ENCODE results near the gene ARHGEF4.
A peak's percentile ranks its signal among the peaks of the same experiment; 100 is the strongest.

ARHGEF4 gene

DNA sequence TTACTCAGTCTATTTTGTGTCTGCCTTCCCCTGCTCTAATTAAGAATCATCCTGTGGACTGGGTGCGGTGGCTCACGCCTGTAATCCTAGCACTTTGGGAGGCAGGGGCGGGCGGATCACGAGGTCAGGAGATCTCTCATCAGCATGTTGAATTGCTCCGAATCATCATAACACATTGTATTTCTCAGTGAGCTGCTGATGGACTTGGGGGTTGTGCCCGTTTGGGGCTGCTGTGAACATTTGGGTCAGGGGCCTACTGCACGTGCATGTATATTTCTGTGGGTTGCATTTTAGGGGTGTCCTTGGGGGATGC lies 84.4 kb downstream of the ARHGEF4 start:
- no peak for DNase-seq

DNA sequence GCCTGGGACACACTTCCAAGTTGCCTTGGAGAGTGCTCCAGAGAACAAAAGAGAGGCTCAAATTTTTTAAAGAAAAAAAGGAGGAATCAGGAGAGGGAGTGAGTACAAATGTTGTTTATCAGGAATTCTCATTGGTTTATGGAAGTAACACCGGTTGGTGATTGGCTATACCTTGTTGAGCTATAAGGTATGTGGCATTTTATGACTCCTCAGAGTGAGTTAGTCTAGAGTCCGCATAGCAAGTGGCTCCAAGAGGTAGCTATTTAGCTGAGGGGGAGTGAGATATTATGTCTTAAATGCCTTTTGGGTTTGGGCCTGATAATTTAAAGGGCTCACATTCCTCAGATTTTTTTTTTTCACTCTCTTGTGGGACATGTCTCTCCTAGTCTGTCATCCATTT lies 85.7 kb downstream of the ARHGEF4 start:
- no peak for DNase-seq

DNA sequence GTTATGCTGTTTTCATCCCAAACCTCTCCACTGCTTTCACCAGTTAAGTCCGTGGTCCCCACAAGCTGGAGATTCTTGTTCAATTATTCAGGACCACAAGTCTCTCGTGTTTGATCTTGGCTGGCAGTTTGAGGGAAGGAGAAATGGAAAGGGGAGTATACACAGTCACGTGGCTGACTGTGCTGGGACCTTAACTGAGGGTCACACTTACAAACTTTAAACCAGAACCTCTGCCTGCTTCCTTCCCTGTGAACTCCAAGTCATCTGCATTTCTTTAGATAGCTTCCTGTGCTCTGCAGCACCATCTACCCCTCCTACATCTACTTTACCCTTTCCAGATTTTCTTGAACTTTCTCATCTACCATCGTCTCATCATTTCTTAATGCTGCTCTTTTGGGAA lies 91.7 kb downstream of the ARHGEF4 start:
- no peak for DNase-seq

- DNase-seq = no peak
These were observed 94.3 kb downstream of the ARHGEF4 start for GRCh38 chr2:130930740-130931659.

DNA sequence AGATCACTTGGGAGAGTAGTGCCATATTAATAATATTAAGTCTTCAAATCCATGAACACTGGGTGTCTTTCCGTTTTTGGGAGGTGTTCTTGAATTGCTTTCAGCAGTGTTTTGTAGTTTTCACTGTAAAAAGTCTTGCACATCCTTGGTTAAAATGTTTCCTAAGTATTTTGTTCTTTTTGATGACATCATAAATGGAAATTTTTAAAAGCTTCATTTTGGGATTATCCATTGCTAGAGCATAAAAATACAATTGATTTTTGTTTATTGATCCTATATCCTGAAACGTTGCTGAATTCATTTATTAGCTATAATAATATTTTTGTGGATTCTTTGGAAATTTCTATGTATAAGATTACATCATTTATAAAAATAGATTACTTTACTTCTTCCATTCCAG lies 96.8 kb downstream of the ARHGEF4 start:
- no peak for DNase-seq

DNA sequence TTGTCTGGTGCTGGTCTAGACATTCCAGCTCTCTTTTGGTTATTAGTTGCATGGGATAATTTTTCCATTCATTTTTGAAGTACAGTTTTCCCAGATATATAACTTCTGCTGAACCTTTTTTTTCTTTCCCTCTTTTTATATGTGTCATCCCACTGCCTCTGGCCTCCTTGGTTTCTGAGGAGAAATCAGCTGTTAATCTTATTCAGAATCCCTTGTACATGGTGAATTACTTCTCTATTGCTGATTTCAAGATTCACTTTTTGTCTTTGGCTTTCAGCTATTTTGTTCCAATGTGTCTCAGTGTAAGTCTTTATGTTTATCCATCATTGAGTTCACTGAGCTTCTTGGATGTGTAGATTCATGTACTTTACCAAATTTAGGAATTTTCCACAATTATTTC lies 99.7 kb downstream of the ARHGEF4 start:
- DNase-seq = no peak

DNA sequence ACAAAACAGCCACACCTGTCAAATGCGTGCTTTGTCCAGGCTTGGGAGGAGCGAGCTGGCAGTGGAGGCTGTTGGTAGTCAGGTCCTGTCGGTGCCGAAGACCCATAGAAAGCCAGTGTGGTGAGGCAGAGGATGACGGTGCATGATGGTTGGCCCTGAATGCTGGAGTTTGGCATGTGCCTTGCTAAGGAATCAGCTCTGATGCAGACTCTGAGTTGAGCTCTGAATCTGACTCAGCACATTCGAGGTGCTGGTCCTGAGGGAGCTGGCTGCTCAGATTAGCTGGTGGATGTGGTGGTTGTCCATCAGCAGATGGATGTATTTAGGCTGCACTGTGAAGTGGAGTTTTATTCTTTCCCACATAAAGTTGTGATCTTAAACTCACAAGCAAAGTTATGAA lies 111.3 kb downstream of the ARHGEF4 start:
- no peak for DNase-seq

DNA sequence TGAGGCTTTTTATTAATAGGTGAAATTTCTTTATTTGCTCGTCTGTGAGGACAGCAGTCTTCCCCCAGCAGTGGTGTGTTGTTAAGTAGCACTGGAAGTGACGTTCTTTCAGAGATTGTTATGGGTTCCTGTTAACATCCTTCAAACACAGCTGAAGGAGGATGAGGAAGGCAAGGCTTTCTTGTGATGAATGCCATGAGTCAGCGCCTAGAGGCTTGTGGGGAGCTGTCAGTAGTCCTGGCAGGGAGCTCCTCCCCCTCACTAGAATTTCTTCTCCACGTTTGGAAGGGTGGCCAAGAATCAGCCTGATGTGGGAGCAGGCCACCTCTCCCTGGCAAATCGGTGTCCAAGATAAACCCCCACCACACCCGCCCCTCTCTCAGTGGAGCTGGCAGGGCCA lies 113.2 kb downstream of the ARHGEF4 start:
- no peak for DNase-seq

GRCh38 chr2:130951018-130951417 lies 114.3 kb downstream of the ARHGEF4 start:
- DNase-seq = no peak

GRCh38 chr2:130954873-130955272 lies 118.2 kb downstream of the ARHGEF4 start:
- DNase-seq = no peak

- DNase-seq = no peak
These were observed 121.2 kb downstream of the ARHGEF4 start for GRCh38 chr2:130957915-130958314.

DNA sequence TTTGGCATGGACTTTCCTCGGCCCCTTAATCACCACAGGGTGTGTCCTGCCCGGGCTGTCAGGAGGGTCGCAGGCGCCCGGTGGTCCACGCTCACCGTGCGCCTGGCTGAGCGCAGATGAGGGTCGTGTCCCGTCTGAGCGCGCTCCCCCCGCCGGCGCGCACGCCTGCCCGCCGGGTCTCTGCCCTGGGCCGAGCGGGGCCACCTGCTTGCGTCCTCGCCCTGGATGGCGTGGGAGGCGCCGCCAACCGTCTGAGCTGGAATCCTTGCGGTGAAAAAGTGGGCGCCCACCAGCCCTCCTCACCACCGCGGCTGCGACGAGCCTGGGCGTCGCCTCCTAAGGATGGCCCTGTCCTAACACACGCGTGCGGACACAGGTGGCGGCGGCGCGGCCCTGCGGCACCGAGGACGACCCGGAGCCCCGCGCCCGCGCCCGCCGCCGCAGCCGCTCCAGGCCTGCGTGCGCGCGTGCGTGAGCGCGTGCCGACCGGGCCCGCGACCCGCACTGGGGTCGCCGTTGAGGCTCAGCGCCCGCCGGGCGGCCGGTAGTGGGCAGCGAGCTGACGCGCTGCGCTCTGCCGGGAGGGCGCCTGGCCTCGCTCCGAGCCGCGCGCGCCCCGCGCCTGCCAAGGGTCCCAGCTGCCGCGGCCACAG lies 126.6 kb downstream of the ARHGEF4 start:
- DNase-seq = no peak

- DNase-seq = peak; percentile 38
These were observed 127.4 kb downstream of the ARHGEF4 start for GRCh38 chr2:130963849-130964793.

DNA sequence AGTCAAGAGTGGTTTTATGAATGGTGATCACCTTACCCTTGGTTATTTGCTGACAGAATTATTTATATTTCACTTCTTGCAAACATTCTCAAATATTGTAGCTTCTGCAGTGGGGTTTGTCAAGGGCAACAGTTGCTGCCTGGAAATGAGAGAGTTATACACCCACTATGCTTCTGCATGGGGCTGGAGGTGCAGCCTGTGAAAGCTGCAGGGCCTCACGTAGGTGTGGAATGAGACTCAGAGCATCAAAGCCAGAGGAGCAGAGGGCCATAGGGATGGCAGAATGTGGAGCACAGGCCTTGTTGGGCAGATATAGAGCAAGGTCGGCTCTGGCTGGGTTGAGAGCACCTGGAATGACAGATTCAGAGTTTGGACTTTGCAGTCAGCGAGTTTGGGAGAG lies 128.2 kb downstream of the ARHGEF4 start:
- no peak for DNase-seq

DNA sequence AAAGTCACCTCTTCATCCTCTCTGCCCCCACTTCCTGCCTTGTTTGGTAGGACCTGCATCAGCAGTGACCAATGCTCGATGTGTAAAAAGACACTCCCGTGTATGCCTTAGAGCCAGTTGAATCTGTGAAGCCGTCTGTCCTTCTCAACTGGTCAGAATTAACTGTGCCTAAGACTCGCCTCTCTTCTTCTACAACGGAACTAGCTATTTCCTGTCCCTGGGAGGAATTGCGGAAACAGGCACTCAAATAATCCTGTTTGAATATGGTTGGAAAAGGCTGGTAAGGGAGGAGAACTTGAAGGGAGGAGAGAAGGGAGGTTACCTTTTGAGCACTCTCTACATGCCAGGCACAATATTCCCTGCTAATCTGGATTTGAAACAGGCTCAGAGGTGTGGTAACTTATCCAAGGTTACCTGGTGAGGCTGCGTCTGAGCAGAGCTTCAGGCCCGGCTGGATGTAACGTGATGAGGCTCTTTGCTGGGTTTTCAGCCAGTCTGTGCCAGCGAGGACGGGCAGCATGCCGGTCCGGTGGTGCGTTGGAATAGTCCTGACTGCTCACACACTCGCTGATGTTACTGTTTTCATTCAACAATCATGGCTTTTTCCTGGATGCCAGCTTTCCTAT lies 129.5 kb downstream of the ARHGEF4 start:
- no peak for DNase-seq

DNA sequence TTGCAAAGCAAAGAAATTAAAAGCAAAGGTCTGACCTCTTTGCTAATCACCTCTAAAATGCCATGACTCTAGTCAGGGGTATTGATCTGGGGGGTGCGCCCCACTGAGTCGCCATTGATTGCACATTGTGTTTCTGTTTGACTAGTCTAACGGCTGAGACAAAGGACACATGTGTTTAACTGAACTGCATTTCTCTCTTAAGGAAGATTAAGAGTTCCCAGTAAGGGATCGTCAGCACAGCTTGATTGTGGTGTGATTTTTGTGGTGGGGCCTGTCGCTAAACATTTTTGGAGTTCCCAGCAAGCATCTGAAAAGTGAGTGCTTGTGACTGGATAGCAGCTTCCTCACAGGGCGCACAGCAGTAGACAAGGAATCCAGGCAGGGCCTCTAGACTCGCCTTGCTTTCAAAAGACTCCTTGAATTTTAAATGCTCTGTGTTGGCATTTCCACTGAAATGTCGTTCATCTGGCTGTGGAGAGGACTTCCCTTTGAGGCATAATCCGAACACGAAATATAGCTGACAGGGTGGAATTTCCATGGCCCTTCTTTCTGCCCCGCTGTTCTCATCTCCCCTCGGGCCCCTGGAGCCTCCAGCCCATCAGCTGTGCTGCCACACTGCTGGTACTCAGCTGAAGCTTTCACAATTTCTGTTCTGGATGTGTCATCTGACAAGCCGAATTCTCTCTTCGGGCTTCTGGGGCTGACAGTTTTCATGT lies 130.2 kb downstream of the ARHGEF4 start:
- DNase-seq = no peak

DNA sequence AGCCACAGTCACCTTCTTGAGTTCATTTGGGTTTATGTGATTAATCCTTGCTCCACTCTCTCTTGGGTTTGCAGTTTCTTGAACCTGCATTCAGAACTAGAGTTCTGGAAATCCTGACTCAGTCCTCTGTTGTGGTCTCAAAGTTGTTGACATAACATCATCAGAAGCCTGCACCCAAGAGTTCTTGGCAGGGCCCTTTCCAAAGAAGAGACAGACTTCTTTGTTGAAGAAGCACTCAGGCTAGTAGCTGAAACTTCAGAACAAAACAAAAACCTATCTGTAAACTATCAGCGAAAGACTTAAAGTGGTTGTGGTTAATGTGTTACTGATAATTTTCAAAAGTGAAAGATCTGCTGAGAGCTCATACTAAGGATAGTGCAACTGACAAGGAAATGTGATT lies 135.7 kb downstream of the ARHGEF4 start:
- no peak for DNase-seq

GRCh38 chr2:130975729-130976128 lies 139.0 kb downstream of the ARHGEF4 start:
- DNase-seq = no peak

GRCh38 chr2:130976591-130977237 lies 140.0 kb downstream of the ARHGEF4 start:
- no peak for DNase-seq

DNA sequence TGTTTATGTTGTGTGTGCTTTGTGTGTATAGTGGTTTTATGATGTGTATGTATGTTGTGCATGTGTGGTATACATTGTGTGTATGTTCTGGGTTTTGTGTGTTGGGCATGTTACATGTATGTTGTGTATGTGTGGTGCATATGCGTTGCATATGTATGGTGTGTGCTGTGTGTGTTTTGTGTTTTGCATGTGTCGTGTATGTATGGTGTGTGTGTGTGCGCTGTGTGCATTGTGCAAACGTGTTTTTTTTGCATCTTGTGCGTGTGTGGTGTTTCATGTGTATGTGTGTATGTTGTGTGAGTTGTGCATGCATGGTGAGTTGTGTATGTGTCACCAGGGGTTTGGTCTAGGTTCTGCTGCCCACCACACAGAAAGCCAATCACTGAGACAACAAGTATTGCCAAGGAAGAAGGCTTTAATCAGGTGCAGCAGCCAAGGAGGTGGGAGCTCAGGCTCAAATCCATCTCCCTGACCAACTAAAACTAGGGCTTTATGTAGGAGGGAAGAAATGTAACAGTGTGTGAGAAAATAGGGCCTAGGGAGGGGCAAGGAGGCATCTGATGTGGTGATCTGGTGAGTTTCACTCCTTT lies 140.8 kb downstream of the ARHGEF4 start:
- DNase-seq = no peak

- no peak for DNase-seq
These were observed 145.0 kb downstream of the ARHGEF4 start for GRCh38 chr2:130981667-130982066.
